Colonic mucosa (tissue), 4 donors: ENCODE measurements around the gene PROM2. TPM values are rescaled to one million over a fixed set of nuclear protein-coding genes. Genes with fewer than 3 reads are reported as not detected.

Source experiments
- DNase-seq: peaks from one replicate; pipeline ENCODE4 v3.0.0-alpha.2; 2020
- H3K27ac ChIP-seq: fragments of 200-600 bp; one replicate; pipeline ENCODE4 v1.8.0; 2021
- H3K27me3 ChIP-seq: fragments of 200-600 bp; one replicate; pipeline ENCODE4 v1.8.0; 2021
- H3K36me3 ChIP-seq: fragments of 200-600 bp; one replicate; pipeline ENCODE4 v1.8.0; 2021
- H3K4me1 ChIP-seq: fragments of 200-600 bp; one replicate; pipeline ENCODE4 v1.8.0; 2021; ENCODE audit warnings: mild to moderate bottlenecking
- H3K4me3 ChIP-seq: fragments of 200-600 bp; one replicate; pipeline ENCODE4 v1.8.0; 2021
- H3K9ac ChIP-seq, 2 donors: one replicate each; pipeline ENCODE4 v1.7.0; 2013; ENCODE audit warnings: control low read depth in 2 of 2, low read depth in 2 of 2, low read length in 2 of 2
- H3K9me3 ChIP-seq: fragments of 200-600 bp; one replicate; pipeline ENCODE4 v1.8.0; 2021
- CTCF ChIP-seq: fragments of 200-600 bp; IDR thresholded peaks from one replicate; pipeline ENCODE4 v1.8.0; 2022; ENCODE audit warnings: antibody characterized with exemption, mild to moderate bottlenecking
- intact Hi-C: fragments of 100-400 bp; cut with DNase I; formaldehyde crosslinking; loops from one replicate; pipeline ENCODE4 v1.14.1; 2022
- total RNA-seq, 2 donors: library from RNA; stranded (reverse); fragmentation: NEBNext Ultra II Directional in 1 of 2; extraction: Animal tissue kit (Norgen Biotek cat#: 25700) in 1 of 2; gene quantifications; one replicate each; pipeline ENCODE4 v1.2.1, GENCODE V29; 2021
- donor health status: healthy.
- donor health status: DM: no; HTN: no; CAD: no.
- donor health status: DM: no; HTN: no; CAD: no.

The PROM2 gene
- total RNA-seq, 2 donors from 2014 or later, result 27.4 to 63.4 TPM

- Histone ChIP-seq H3K36me3 (no peaks in the 10 kb centered on the region), H3K27ac (no peak overlapping the region), H3K4me3 (no peak overlapping the region), H3K9ac (no peak overlapping the region), H3K4me1 (peaks cover 4% of the 10 kb centered on the region), H3K9me3 (no peaks in the 10 kb centered on the region), H3K27me3 (no peaks in the 10 kb centered on the region)
- no peak for TF ChIP-seq CTCF
- intact Hi-C loops, result no loop called here
- no peak for DNase-seq
These were observed 3.8 kb downstream of the PROM2 start for GRCh38 chr2:95278051-95278471.

GRCh38 chr2:95278637-95279225 lies 4.5 kb downstream of the PROM2 start:
- Histone ChIP-seq H3K4me3 (no peak overlapping the region), H3K9ac (no peak overlapping the region), H3K36me3 (no peaks in the 10 kb centered on the region), H3K27ac (no peak overlapping the region), H3K27me3 (no peaks in the 10 kb centered on the region), H3K9me3 (no peaks in the 10 kb centered on the region), H3K4me1 (peaks cover 4% of the 10 kb centered on the region)
- DNase-seq, result no peak
- intact Hi-C loops, result no loop called here
- no peak for TF ChIP-seq CTCF

GRCh38 chr2:95279435-95280035 lies 5.3 kb downstream of the PROM2 start:
- Histone ChIP-seq H3K27ac (no peak overlapping the region), H3K4me1 (no peaks in the 10 kb centered on the region), H3K4me3 (no peak overlapping the region), H3K36me3 (no peaks in the 10 kb centered on the region), H3K9me3 (no peaks in the 10 kb centered on the region), H3K9ac (no peak overlapping the region), H3K27me3 (no peaks in the 10 kb centered on the region)
- no peak for DNase-seq
- TF ChIP-seq CTCF, result no peak
- intact Hi-C loops, result no loop called here

GRCh38 chr2:95281071-95281470 lies 6.8 kb downstream of the PROM2 start:
- TF ChIP-seq CTCF, result no peak
- Histone ChIP-seq H3K4me3 (no peak overlapping the region), H3K27me3 (no peaks in the 10 kb centered on the region), H3K4me1 (no peaks in the 10 kb centered on the region), H3K27ac (no peak overlapping the region), H3K36me3 (no peaks in the 10 kb centered on the region), H3K9me3 (no peaks in the 10 kb centered on the region), H3K9ac (no peak overlapping the region)
- no peak for DNase-seq
- intact Hi-C loops, result no loop called here

GRCh38 chr2:95281786-95282185 lies 7.5 kb downstream of the PROM2 start:
- no peak for DNase-seq
- no peak for TF ChIP-seq CTCF
- no peaks in the 10 kb centered on the region for H3K36me3 ChIP-seq
- intact Hi-C loops, result no loop called here
- no peak overlapping the region for H3K9ac ChIP-seq
- H3K27me3 ChIP-seq, result no peaks in the 10 kb centered on the region
- H3K27ac ChIP-seq, result no peak overlapping the region
- H3K4me3 ChIP-seq, result no peak overlapping the region
- no peaks in the 10 kb centered on the region for H3K9me3 ChIP-seq
- H3K4me1 ChIP-seq, result no peaks in the 10 kb centered on the region
